Progenitor cell of endocrine pancreas (in vitro differentiated cells): ENCODE data around the gene PRDX1. TPM values are rescaled to one million over a fixed set of nuclear protein-coding genes. Genes with fewer than 3 reads are reported as not detected.

Source experiments
- DNase-seq: peaks from one replicate; pipeline ENCODE4 v3.0.0; 2021; ENCODE audit warnings: low spot score; ENCODE audit not compliant: unreplicated experiment
- H3K27ac Mint-ChIP-seq: 2 replicates; pipeline ENCODE4 v1.8.0; 2021; ENCODE audit warnings: mild to moderate bottlenecking, moderate library complexity, mixed read lengths
- H3K27me3 Mint-ChIP-seq: 2 replicates; pipeline ENCODE4 v1.8.0; 2021; ENCODE audit warnings: mixed read lengths
- H3K36me3 Mint-ChIP-seq: 2 replicates; pipeline ENCODE4 v1.8.0; 2022; ENCODE audit warnings: mixed read lengths; ENCODE audit not compliant: insufficient read depth
- H3K4me1 Mint-ChIP-seq: 2 replicates; pipeline ENCODE4 v1.8.0; 2021; ENCODE audit warnings: low read depth, mixed read lengths
- H3K4me3 Mint-ChIP-seq: 2 replicates; pipeline ENCODE4 v1.8.0; 2021; ENCODE audit warnings: low read depth, mild to moderate bottlenecking, moderate library complexity, mixed read lengths
- H3K9me3 Mint-ChIP-seq: 2 replicates; pipeline ENCODE4 v1.8.0; 2021; ENCODE audit warnings: low read depth, mixed read lengths
- total RNA-seq: library from RNA; stranded (reverse); gene quantifications from 2 replicates; pipeline ENCODE4 v1.2.1, GENCODE V29; 2021
- TF ChIP-seq, protein P1 (sequence below): fragments of 200-600 bp; sonication (generic); IDR thresholded peaks from one replicate; pipeline ENCODE4 v1.5.0; 2021; ENCODE audit warnings: antibody characterized with exemption, mild to moderate bottlenecking; ENCODE audit not compliant: unreplicated experiment

Gene PRDX1
- total RNA-seq, 1 donor from 2014 or later = 308 TPM

GRCh38 chr1:45552331-45552730 is 30.6 kb upstream of the PRDX1 start:
- Mint-ChIP-seq H3K9me3 (no peaks in the 10 kb centered on the region), H3K4me3 (peak overlapping the region; percentile 59), H3K36me3 (peaks cover 11% of the 10 kb centered on the region), H3K27ac (peak overlapping the region; percentile 37), H3K27me3 (no peaks in the 10 kb centered on the region), H3K4me1 (peaks cover 12% of the 10 kb centered on the region)
- TF ChIP-seq, protein P1, sequence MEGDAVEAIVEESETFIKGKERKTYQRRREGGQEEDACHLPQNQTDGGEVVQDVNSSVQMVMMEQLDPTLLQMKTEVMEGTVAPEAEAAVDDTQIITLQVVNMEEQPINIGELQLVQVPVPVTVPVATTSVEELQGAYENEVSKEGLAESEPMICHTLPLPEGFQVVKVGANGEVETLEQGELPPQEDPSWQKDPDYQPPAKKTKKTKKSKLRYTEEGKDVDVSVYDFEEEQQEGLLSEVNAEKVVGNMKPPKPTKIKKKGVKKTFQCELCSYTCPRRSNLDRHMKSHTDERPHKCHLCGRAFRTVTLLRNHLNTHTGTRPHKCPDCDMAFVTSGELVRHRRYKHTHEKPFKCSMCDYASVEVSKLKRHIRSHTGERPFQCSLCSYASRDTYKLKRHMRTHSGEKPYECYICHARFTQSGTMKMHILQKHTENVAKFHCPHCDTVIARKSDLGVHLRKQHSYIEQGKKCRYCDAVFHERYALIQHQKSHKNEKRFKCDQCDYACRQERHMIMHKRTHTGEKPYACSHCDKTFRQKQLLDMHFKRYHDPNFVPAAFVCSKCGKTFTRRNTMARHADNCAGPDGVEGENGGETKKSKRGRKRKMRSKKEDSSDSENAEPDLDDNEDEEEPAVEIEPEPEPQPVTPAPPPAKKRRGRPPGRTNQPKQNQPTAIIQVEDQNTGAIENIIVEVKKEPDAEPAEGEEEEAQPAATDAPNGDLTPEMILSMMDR = no peak
- DNase-seq = no peak

DNA sequence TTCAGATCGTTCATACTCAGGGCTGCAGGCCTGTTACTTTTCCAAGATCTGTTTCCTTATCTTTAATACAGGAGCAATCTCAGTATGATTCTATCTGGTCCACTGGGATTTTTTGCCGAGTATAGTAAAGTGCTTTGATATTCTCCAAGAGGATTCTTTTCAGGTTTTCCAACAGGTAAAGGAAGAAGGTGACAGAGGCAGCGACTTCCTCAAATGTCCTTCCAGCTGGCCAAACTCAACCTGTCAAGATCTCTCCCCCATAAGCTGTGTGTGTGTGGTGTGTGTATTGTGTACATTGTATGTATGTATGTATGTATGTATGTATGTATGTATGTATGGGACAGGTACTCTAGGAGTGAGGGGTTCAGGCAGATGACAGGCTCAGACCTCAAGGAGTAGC is 30.0 kb upstream of the PRDX1 start:
- H3K36me3 Mint-ChIP-seq = peaks cover 10% of the 10 kb centered on the region
- no peaks in the 10 kb centered on the region for H3K9me3 Mint-ChIP-seq
- peak overlapping the region; percentile 98 for H3K4me3 Mint-ChIP-seq
- peaks cover 12% of the 10 kb centered on the region for H3K4me1 Mint-ChIP-seq
- peaks cover 2% of the 10 kb centered on the region for H3K27me3 Mint-ChIP-seq
- H3K27ac Mint-ChIP-seq = peak overlapping the region; percentile 93
- DNase-seq = no peak
- TF ChIP-seq, protein P1 = no peak

DNA sequence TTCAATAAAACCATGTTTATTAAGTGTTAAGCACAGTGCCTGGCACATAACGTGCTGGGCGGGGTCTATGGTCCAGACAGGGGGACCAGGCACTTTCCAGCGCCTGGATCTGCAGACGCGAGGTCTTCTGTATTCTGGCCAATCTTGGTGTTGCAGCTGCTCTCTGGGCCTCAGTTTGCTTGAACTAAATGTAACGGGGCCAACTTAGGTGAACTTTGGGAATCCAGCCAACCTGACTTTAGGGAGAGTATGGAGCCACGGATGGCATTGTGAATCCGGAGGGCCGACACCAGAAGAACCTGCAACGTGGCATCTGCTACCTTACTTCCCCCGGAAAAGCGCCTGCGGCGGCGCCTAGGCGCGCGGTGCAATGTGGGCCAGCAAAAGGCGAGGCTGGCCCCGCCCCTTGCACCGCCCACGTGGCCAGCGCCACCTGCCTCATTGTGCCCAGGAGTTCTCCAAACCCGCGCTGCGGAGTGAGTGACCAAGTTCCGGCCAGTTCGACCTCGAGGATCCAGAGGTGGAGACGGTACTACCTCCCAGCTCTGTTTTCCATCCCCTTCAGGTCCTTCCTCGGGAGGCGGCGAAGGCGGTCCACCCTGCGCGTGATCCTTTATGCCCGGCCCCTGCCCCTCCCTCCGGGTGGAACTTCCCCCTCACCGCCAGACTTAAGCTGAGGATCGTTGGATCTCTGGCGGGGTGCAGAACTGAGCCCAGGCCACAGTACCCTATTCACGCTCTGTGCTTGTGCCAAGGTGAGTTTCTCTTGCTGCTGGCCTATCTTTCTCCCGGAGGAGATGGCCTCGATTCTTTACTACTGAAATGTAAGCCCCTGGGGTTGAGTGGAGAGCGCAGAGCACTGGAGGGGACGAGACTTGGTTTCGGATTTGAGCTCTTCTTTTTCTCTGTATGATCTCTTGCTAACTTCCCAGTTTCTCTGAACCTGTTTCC is 29.0 kb upstream of the PRDX1 start, which contains the start of gene AKR1A1:
AKR1A1 (plus strand) TSS at position 426 of the 951 bp plus-strand sequence. CDS start 10,969 bp downstream, outside the sequence.
- H3K27me3 Mint-ChIP-seq = peaks cover 6% of the 10 kb centered on the region

DNA sequence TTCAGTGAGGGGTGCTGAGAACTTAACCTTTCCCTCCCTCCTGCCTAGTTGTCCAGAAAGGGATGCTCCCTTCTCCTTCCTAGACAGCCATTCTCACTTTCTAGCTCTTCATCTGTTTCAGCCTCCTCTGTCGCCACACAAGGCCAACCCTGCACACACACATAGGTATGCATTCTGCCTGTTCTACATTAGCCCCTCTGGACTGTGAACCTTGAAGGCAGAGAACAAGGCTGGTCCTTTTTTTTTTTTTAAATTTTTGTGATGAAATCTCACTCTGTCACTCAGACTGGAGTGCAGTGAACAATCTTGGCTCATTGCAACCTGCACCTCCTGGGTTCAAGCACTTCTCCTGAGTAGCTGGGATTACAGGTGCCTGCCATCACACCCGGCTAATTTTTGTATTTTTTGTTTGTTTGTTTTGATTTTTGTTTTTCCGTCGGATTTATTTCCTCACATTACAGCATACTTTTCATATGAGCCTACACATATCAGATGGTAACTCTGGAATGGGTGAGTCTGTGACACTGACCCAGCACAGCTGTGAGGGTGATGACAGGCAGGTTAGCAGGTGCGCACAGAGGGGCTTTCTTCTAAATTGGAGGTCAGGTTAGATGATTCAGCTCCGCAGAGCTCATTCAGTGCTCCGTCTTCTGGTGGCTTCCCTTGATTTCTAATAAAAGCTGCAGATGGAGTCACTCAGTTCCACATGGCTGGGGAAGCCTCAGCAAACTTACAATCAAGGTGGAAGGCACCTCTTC is 24.0 kb upstream of the PRDX1 start:
- peaks cover 8% of the 10 kb centered on the region for H3K4me1 Mint-ChIP-seq

More for the DNA sequence above, 29.0 kb upstream of the PRDX1 start, which contains the start of gene AKR1A1:
- H3K4me1 Mint-ChIP-seq = peaks cover 12% of the 10 kb centered on the region
- peaks cover 7% of the 10 kb centered on the region for H3K36me3 Mint-ChIP-seq
- peak; percentile 70 for DNase-seq
- H3K9me3 Mint-ChIP-seq = no peaks in the 10 kb centered on the region
- TF ChIP-seq, protein P1 = no peak
- peak within 1 kb of the TSS; percentile 98 for H3K4me3 Mint-ChIP-seq
- H3K27ac Mint-ChIP-seq = peak within 1 kb of the TSS; percentile 93

More for the DNA sequence above, 24.0 kb upstream of the PRDX1 start:
- TF ChIP-seq, protein P1 = no peak
- no peaks in the 10 kb centered on the region for H3K36me3 Mint-ChIP-seq
- no peak overlapping the region for H3K27ac Mint-ChIP-seq
- no peaks in the 10 kb centered on the region for H3K9me3 Mint-ChIP-seq
- H3K27me3 Mint-ChIP-seq = peaks cover 9% of the 10 kb centered on the region
- DNase-seq = no peak
- H3K4me3 Mint-ChIP-seq = no peak overlapping the region
